ENCODE results near the gene GABRB1.

GRCh38 chr4:47043821-47044220 lies 12.5 kb downstream of the GABRB1 start:
- TF ChIP-seq, protein P1, sequence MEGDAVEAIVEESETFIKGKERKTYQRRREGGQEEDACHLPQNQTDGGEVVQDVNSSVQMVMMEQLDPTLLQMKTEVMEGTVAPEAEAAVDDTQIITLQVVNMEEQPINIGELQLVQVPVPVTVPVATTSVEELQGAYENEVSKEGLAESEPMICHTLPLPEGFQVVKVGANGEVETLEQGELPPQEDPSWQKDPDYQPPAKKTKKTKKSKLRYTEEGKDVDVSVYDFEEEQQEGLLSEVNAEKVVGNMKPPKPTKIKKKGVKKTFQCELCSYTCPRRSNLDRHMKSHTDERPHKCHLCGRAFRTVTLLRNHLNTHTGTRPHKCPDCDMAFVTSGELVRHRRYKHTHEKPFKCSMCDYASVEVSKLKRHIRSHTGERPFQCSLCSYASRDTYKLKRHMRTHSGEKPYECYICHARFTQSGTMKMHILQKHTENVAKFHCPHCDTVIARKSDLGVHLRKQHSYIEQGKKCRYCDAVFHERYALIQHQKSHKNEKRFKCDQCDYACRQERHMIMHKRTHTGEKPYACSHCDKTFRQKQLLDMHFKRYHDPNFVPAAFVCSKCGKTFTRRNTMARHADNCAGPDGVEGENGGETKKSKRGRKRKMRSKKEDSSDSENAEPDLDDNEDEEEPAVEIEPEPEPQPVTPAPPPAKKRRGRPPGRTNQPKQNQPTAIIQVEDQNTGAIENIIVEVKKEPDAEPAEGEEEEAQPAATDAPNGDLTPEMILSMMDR (conservative IDR thresholded peaks at IDR 0.05 in 1 of 2, IDR thresholded peaks at IDR 0.05 in 1 of 2; ENCODE audit: low read depth in 1 of 2, low read length in 2 of 2) = no peak
- no peak for TF ChIP-seq EZH2 (IDR thresholded peaks at IDR 0.05; ENCODE audit: low read length, missing control alignments)

Data from fibroblast of lung (primary cell).